ENCODE measurements around the gene AK6.

DNA sequence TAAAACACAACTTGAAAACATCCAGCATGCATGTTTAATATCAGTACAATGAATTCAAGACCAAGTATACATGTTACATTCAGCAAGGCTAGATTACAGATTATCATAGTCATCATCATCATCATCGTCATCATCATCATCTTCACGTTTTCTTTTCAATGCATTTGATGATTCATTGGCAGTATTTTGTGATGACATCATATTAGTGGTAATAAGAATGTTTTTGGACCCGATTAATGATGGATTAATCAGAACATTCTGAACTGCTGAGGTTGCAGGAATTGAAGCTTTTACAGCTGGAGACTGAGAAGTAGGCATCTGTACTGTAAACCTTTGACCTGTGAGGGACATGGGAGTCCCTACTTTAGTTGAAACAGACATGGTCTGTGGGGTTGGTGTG is 4.5 kb downstream of the AK6 start:
- TF ChIP-seq POLR2AphosphoS5 (IDR thresholded peaks at IDR 0.05; ENCODE audit: low read depth, low read length) (no peak), POLR2A (IDR thresholded peaks at IDR 0.05; ENCODE audit: low read depth, low read length) (no peak), TAF1 (IDR thresholded peaks at IDR 0.05; ENCODE audit: borderline replicate concordance, low read depth, low read length) (no peak)
